Measurements from ENCODE around the gene FCRL6.
A peak's percentile ranks its signal among the peaks of the same experiment; 100 is the strongest.

Gene FCRL6

GRCh38 chr1:159802111-159802510 lies at the start of gene FCRL6:
FCRL6 (plus strand) TSS chr1:159802360; CDS start chr1:159802425, 65 bp downstream.
- no peak for DNase-seq

- no peak for DNase-seq
Observed at GRCh38 chr1:159753386-159753785, 48.8 kb upstream of the FCRL6 start.

- no peak for DNase-seq
Observed at GRCh38 chr1:159755451-159756007, 46.6 kb upstream of the FCRL6 start.

- no peak for DNase-seq
Observed at GRCh38 chr1:159756397-159756796, 45.8 kb upstream of the FCRL6 start.

GRCh38 chr1:159763686-159764085 lies 38.5 kb upstream of the FCRL6 start:
- no peak for DNase-seq

GRCh38 chr1:159765806-159766205 lies 36.4 kb upstream of the FCRL6 start:
- DNase-seq: no peak

- no peak for DNase-seq
Observed at GRCh38 chr1:159771127-159771895, 30.8 kb upstream of the FCRL6 start.

- DNase-seq: no peak
Observed at GRCh38 chr1:159774465-159774864, 27.7 kb upstream of the FCRL6 start.

- no peak for DNase-seq
Observed at GRCh38 chr1:159775716-159776115, 26.4 kb upstream of the FCRL6 start.

GRCh38 chr1:159778266-159778665 lies 23.9 kb upstream of the FCRL6 start:
- no peak for DNase-seq

- DNase-seq: no peak
Observed at GRCh38 chr1:159779403-159779851, 22.7 kb upstream of the FCRL6 start.

GRCh38 chr1:159780583-159781582 lies 21.3 kb upstream of the FCRL6 start, which contains the start of gene DUSP23:
DUSP23 (plus strand) TSS chr1:159780962; CDS start chr1:159781101, 139 bp downstream.
- peak; percentile 97 for DNase-seq

GRCh38 chr1:159781992-159782391 lies 20.2 kb upstream of the FCRL6 start:
- no peak for DNase-seq

- DNase-seq: no peak
Observed at GRCh38 chr1:159783724-159784123, 18.4 kb upstream of the FCRL6 start.

- no peak for DNase-seq
Observed at GRCh38 chr1:159786465-159786864, 15.7 kb upstream of the FCRL6 start.

GRCh38 chr1:159786966-159787365 lies 15.2 kb upstream of the FCRL6 start:
- DNase-seq: no peak

- peak; percentile 40 for DNase-seq
Observed at GRCh38 chr1:159790237-159790917, 11.8 kb upstream of the FCRL6 start.

GRCh38 chr1:159791031-159791430 lies 11.1 kb upstream of the FCRL6 start:
- DNase-seq: no peak

GRCh38 chr1:159791461-159791860 lies 10.7 kb upstream of the FCRL6 start:
- DNase-seq: no peak

- DNase-seq: no peak
Observed at GRCh38 chr1:159795534-159795933, 6.6 kb upstream of the FCRL6 start.

- DNase-seq: peak; percentile 80
Observed at GRCh38 chr1:159798893-159799292, 3.3 kb upstream of the FCRL6 start.

- no peak for DNase-seq
Observed at GRCh38 chr1:159799446-159799985, 2.6 kb upstream of the FCRL6 start.

Measured in NCI-H1092 treated with DMSO at 0.1 percent for 48 hours (cell line).